WTC11 (cell line): Measurements from ENCODE around the gene SYTL1. TPM values are rescaled to one million over a fixed set of nuclear protein-coding genes. Genes with fewer than 3 reads are reported as not detected.

Experiments used
- ATF6 ChIP-seq: sonication (generic); formaldehyde crosslinking; IDR thresholded peaks from 2 replicates; pipeline ENCODE4 v1.8.1; 2023; ENCODE audit warnings: mild to moderate bottlenecking, missing genetic modification reagents
- CREB1 ChIP-seq: sonication (generic); formaldehyde crosslinking; IDR thresholded peaks from 2 replicates; pipeline ENCODE4 v1.8.0; 2023; ENCODE audit warnings: mild to moderate bottlenecking, missing genetic modification reagents
- E2F1 ChIP-seq: sonication (generic); formaldehyde crosslinking; IDR thresholded peaks from 2 replicates; pipeline ENCODE4 v1.8.0; 2022; ENCODE audit warnings: mild to moderate bottlenecking, missing genetic modification reagents
- FOXJ3 ChIP-seq: sonication (generic); formaldehyde crosslinking; IDR thresholded peaks from 2 replicates; pipeline ENCODE4 v1.9.0; 2021; ENCODE audit warnings: missing genetic modification reagents, mild to moderate bottlenecking, borderline replicate concordance
- GRHL2 ChIP-seq: fragments of 250-450 bp; sonication (Bioruptor Pico); IDR thresholded peaks from 2 replicates; pipeline ENCODE4 v1.8.0; 2022; ENCODE audit warnings: mild to moderate bottlenecking, moderate library complexity; ENCODE audit not compliant: insufficient replicate concordance, severe bottlenecking
- HMGA2 ChIP-seq: fragments of 250-450 bp; sonication (Bioruptor Pico); IDR thresholded peaks from 2 replicates; pipeline ENCODE4 v1.4.0; 2021; ENCODE audit warnings: mild to moderate bottlenecking, moderate library complexity
- PRRX2 ChIP-seq: fragments of 250-450 bp; sonication (Bioruptor Pico); IDR thresholded peaks from 2 replicates; pipeline ENCODE4 v1.8.0; 2021; ENCODE audit warnings: mild to moderate bottlenecking
- TEAD1 ChIP-seq: sonication (generic); formaldehyde crosslinking; IDR thresholded peaks from 2 replicates; pipeline ENCODE4 v1.8.0; 2022; ENCODE audit warnings: mild to moderate bottlenecking, missing genetic modification reagents
- ZNF138 ChIP-seq: sonication (generic); formaldehyde crosslinking; conservative IDR thresholded peaks from 2 replicates; pipeline ENCODE4 v1.8.1; 2022; ENCODE audit warnings: mild to moderate bottlenecking, moderate library complexity, missing genetic modification reagents
- ZNF416 ChIP-seq: fragments of 250-450 bp; sonication (Bioruptor Pico); IDR thresholded peaks from 2 replicates; pipeline ENCODE4 v1.9.0; 2021; ENCODE audit warnings: mild to moderate bottlenecking, inconsistent platforms
- ZNF532 ChIP-seq: fragments of 250-450 bp; sonication (Bioruptor Pico); IDR thresholded peaks from 2 replicates; pipeline ENCODE4 v1.9.0; 2021; ENCODE audit warnings: mild to moderate bottlenecking, borderline replicate concordance
- total RNA-seq: library from RNA; stranded (reverse); gene quantifications from 3 replicates; pipeline ENCODE4 v1.2.3, GENCODE V29; 2021
- TF ChIP-seq, protein P1 (sequence below): sonication (generic); formaldehyde crosslinking; IDR thresholded peaks from 2 replicates; pipeline ENCODE4 v1.8.0; 2022; ENCODE audit warnings: missing genetic modification reagents
- TF ChIP-seq, protein P2 (sequence below): sonication (generic); formaldehyde crosslinking; IDR thresholded peaks from 2 replicates; pipeline ENCODE4 v1.8.1; 2022; ENCODE audit warnings: low read depth, mild to moderate bottlenecking, moderate library complexity, missing genetic modification reagents, borderline replicate concordance
- TF ChIP-seq, protein P3 (sequence below): sonication (generic); formaldehyde crosslinking; IDR thresholded peaks from 2 replicates; pipeline ENCODE4 v1.8.0; 2023; ENCODE audit warnings: mild to moderate bottlenecking, missing genetic modification reagents
- TF ChIP-seq, protein P4 (sequence below): sonication (generic); formaldehyde crosslinking; IDR thresholded peaks from 2 replicates; pipeline ENCODE4 v1.8.0; 2022; ENCODE audit warnings: mild to moderate bottlenecking, missing genetic modification reagents
- TF ChIP-seq, protein P5 (sequence below): sonication (generic); formaldehyde crosslinking; IDR thresholded peaks from 2 replicates; pipeline ENCODE4 v1.8.0; 2023; ENCODE audit warnings: missing genetic modification reagents
- TF ChIP-seq, protein P6 (sequence below): sonication (generic); formaldehyde crosslinking; IDR thresholded peaks from 2 replicates; pipeline ENCODE4 v1.8.1; 2022; ENCODE audit warnings: missing genetic modification reagents, borderline replicate concordance

SYTL1 gene
- total RNA-seq, 1 experiment from 2014 or later, result 18.0 TPM

GRCh38 chr1:27349784-27350662 lies 8.2 kb downstream of the SYTL1 start (continued):
- TF ChIP-seq GRHL2, result no peak
- TF ChIP-seq, protein P1, sequence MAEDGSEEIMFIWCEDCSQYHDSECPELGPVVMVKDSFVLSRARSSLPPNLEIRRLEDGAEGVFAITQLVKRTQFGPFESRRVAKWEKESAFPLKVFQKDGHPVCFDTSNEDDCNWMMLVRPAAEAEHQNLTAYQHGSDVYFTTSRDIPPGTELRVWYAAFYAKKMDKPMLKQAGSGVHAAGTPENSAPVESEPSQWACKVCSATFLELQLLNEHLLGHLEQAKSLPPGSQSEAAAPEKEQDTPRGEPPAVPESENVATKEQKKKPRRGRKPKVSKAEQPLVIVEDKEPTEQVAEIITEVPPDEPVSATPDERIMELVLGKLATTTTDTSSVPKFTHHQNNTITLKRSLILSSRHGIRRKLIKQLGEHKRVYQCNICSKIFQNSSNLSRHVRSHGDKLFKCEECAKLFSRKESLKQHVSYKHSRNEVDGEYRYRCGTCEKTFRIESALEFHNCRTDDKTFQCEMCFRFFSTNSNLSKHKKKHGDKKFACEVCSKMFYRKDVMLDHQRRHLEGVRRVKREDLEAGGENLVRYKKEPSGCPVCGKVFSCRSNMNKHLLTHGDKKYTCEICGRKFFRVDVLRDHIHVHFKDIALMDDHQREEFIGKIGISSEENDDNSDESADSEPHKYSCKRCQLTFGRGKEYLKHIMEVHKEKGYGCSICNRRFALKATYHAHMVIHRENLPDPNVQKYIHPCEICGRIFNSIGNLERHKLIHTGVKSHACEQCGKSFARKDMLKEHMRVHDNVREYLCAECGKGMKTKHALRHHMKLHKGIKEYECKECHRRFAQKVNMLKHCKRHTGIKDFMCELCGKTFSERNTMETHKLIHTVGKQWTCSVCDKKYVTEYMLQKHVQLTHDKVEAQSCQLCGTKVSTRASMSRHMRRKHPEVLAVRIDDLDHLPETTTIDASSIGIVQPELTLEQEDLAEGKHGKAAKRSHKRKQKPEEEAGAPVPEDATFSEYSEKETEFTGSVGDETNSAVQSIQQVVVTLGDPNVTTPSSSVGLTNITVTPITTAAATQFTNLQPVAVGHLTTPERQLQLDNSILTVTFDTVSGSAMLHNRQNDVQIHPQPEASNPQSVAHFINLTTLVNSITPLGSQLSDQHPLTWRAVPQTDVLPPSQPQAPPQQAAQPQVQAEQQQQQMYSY, result peak; percentile 79
- TF ChIP-seq, protein P2, sequence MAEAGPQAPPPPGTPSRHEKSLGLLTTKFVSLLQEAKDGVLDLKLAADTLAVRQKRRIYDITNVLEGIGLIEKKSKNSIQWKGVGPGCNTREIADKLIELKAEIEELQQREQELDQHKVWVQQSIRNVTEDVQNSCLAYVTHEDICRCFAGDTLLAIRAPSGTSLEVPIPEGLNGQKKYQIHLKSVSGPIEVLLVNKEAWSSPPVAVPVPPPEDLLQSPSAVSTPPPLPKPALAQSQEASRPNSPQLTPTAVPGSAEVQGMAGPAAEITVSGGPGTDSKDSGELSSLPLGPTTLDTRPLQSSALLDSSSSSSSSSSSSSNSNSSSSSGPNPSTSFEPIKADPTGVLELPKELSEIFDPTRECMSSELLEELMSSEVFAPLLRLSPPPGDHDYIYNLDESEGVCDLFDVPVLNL (CRISPR knock-in tag), result peak; percentile 84; the same call in 1 of the 2 replicates
- TF ChIP-seq HMGA2 (CRISPR knock-in tag), result no peak
- no peak for TF ChIP-seq CREB1
- peak; percentile 97 for TF ChIP-seq TEAD1 (CRISPR knock-in tag)
- TF ChIP-seq ATF6 (CRISPR knock-in tag), result no peak
- peak; percentile 25; the same call in 1 of the 2 replicates for TF ChIP-seq ZNF138 (CRISPR knock-in tag)
- TF ChIP-seq, protein P3, sequence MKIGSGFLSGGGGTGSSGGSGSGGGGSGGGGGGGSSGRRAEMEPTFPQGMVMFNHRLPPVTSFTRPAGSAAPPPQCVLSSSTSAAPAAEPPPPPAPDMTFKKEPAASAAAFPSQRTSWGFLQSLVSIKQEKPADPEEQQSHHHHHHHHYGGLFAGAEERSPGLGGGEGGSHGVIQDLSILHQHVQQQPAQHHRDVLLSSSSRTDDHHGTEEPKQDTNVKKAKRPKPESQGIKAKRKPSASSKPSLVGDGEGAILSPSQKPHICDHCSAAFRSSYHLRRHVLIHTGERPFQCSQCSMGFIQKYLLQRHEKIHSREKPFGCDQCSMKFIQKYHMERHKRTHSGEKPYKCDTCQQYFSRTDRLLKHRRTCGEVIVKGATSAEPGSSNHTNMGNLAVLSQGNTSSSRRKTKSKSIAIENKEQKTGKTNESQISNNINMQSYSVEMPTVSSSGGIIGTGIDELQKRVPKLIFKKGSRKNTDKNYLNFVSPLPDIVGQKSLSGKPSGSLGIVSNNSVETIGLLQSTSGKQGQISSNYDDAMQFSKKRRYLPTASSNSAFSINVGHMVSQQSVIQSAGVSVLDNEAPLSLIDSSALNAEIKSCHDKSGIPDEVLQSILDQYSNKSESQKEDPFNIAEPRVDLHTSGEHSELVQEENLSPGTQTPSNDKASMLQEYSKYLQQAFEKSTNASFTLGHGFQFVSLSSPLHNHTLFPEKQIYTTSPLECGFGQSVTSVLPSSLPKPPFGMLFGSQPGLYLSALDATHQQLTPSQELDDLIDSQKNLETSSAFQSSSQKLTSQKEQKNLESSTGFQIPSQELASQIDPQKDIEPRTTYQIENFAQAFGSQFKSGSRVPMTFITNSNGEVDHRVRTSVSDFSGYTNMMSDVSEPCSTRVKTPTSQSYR (CRISPR knock-in tag), result peak; percentile 39
- TF ChIP-seq, protein P4, sequence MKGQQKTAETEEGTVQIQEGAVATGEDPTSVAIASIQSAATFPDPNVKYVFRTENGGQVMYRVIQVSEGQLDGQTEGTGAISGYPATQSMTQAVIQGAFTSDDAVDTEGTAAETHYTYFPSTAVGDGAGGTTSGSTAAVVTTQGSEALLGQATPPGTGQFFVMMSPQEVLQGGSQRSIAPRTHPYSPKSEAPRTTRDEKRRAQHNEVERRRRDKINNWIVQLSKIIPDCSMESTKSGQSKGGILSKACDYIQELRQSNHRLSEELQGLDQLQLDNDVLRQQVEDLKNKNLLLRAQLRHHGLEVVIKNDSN (CRISPR knock-in tag), result peak; percentile 75
- peak; percentile 82; the same call in 1 of the 2 replicates for TF ChIP-seq PRRX2 (CRISPR knock-in tag)
- TF ChIP-seq, protein P5, sequence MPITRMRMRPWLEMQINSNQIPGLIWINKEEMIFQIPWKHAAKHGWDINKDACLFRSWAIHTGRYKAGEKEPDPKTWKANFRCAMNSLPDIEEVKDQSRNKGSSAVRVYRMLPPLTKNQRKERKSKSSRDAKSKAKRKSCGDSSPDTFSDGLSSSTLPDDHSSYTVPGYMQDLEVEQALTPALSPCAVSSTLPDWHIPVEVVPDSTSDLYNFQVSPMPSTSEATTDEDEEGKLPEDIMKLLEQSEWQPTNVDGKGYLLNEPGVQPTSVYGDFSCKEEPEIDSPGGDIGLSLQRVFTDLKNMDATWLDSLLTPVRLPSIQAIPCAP, result peak; percentile 93
- no peak; the same call in 1 of the 2 replicates for TF ChIP-seq ZNF532 (CRISPR knock-in tag)
- TF ChIP-seq ZNF416 (CRISPR knock-in tag), result no peak
- TF ChIP-seq, protein P6, sequence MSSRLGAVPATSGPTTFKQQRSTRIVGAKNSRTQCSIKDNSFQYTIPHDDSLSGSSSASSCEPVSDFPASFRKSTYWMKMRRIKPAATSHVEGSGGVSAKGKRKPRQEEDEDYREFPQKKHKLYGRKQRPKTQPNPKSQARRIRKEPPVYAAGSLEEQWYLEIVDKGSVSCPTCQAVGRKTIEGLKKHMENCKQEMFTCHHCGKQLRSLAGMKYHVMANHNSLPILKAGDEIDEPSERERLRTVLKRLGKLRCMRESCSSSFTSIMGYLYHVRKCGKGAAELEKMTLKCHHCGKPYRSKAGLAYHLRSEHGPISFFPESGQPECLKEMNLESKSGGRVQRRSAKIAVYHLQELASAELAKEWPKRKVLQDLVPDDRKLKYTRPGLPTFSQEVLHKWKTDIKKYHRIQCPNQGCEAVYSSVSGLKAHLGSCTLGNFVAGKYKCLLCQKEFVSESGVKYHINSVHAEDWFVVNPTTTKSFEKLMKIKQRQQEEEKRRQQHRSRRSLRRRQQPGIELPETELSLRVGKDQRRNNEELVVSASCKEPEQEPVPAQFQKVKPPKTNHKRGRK (CRISPR knock-in tag), result no peak
- no peak for TF ChIP-seq FOXJ3 (CRISPR knock-in tag)
- no peak for TF ChIP-seq E2F1
